SK-N-SH (cell line): Measurements from ENCODE around the gene NTPCR. TPM values are rescaled to one million over a fixed set of nuclear protein-coding genes. Genes with fewer than 3 reads are reported as not detected.

ENCODE experiments used
- CTCF ChIA-PET: fragments of 300-600, 350-600 bp; formaldehyde crosslinking; extraction: SDS; loops from one replicate; lab custom pipeline; 2021; lab: Yijun Ruan, JAX
- POLR2A ChIA-PET: fragments of 350-600 bp; sonication (Branson Sonifier 250); formaldehyde crosslinking; extraction: SDS; loops from one replicate; lab custom pipeline; 2020; ENCODE audit warnings: antibody characterized with exemption, inconsistent platforms; lab: Yijun Ruan, JAX
- DNase-seq: peaks from one replicate; pipeline ENCODE4 v3.0.0; 2012
- H2AFZ ChIP-seq: fragments of 200-600 bp; sonication (generic); 2 replicates; pipeline ENCODE4 v1.8.1; 2016; ENCODE audit warnings: antibody characterized with exemption, mild to moderate bottlenecking, low read depth
- H3F3A ChIP-seq: fragments of 200-600 bp; sonication (generic); replicated peaks from 2 replicates; pipeline ENCODE3; 2016; ENCODE audit warnings: antibody characterized with exemption, mild to moderate bottlenecking; ENCODE audit not compliant: insufficient read depth
- H3K27ac ChIP-seq, 2 experiments: fragments of 200-500 bp in 1 of 2; fragments of 200-600 bp in 1 of 2; sonication (Bioruptor generic) in 1 of 2; sonication (generic), shearing (Covaris generic) in 1 of 2; 2 replicates each; pipeline versions ENCODE4 v1.5.1 to v1.6.1; 2014 to 2016; ENCODE audit warnings: low read depth in 2 of 2, inconsistent platforms in 1 of 2, low read length in 1 of 2, mild to moderate bottlenecking in 1 of 2, mixed read lengths in 1 of 2
- H3K27me3 ChIP-seq: fragments of 200-600 bp; sonication (generic), shearing (Covaris generic); 2 replicates; pipeline ENCODE4 v1.6.1; 2016; ENCODE audit warnings: mixed run types; ENCODE audit not compliant: insufficient read depth
- H3K36me3 ChIP-seq, 2 experiments: fragments of 200-500 bp in 1 of 2; fragments of 200-600 bp in 1 of 2; sonication (Bioruptor generic) in 1 of 2; sonication (generic) in 1 of 2; replicated peaks in 1 of 2; 2 replicates each; pipeline versions ENCODE3 to v1.5.1; 2014 to 2016; ENCODE audit warnings: low read length in 1 of 2, mild to moderate bottlenecking in 1 of 2; ENCODE audit not compliant: insufficient read depth in 2 of 2, control insufficient read depth in 1 of 2
- H3K4me1 ChIP-seq, 2 experiments: fragments of 200-500 bp in 1 of 2; fragments of 200-600 bp in 1 of 2; sonication (Bioruptor generic) in 1 of 2; sonication (generic), shearing (Covaris generic) in 1 of 2; 2 replicates each; pipeline versions ENCODE4 v1.5.1 to v1.6.1; 2014 to 2016; ENCODE audit warnings: low read depth in 1 of 2, low read length in 1 of 2, mixed run types in 1 of 2; ENCODE audit not compliant: insufficient read depth in 2 of 2, control insufficient read depth in 1 of 2
- H3K4me2 ChIP-seq: fragments of 200-600 bp; sonication (generic), shearing (Covaris generic); 2 replicates; pipeline ENCODE4 v1.6.1; 2017; ENCODE audit warnings: mixed run types
- H3K4me3 ChIP-seq, 2 experiments: fragments of 200-500 bp in 1 of 2; fragments of 200-600 bp in 1 of 2; sonication (Bioruptor generic) in 1 of 2; sonication (generic), shearing (Covaris generic) in 1 of 2; 2 replicates each; pipeline versions ENCODE4 v1.5.1 to v1.8.1; 2014 to 2016; ENCODE audit warnings: low read depth in 2 of 2, inconsistent platforms in 1 of 2, low read length in 1 of 2, mild to moderate bottlenecking in 1 of 2, mixed read lengths in 1 of 2, moderate library complexity in 1 of 2
- H3K79me2 ChIP-seq: fragments of 200-600 bp; sonication (generic); 2 replicates; pipeline ENCODE4 v1.8.1; 2017; ENCODE audit warnings: mild to moderate bottlenecking; ENCODE audit not compliant: insufficient read depth
- H3K9ac ChIP-seq: fragments of 200-600 bp; sonication (generic); 2 replicates; pipeline ENCODE4 v1.6.1; 2017; ENCODE audit warnings: mixed run types
- H3K9me2 ChIP-seq: fragments of 200-600 bp; sonication (generic); 2 replicates; pipeline ENCODE4 v1.6.1; 2017; ENCODE audit warnings: mixed run types
- H3K9me3 ChIP-seq: fragments of 200-600 bp; sonication (generic); 2 replicates; pipeline ENCODE4 v1.6.1; 2017; ENCODE audit warnings: mixed run types, mild to moderate bottlenecking, moderate library complexity
- H4K20me1 ChIP-seq: fragments of 200-600 bp; sonication (generic); 2 replicates; pipeline ENCODE4 v1.6.1; 2017; ENCODE audit warnings: mild to moderate bottlenecking, mixed run types; ENCODE audit not compliant: insufficient read depth
- ELF1 ChIP-seq: IDR thresholded peaks from 2 replicates; pipeline ENCODE4 v1.4.0; 2012
- EZH2phosphoT487 ChIP-seq: fragments of 200-600 bp; sonication (generic); IDR thresholded peaks from 2 replicates; pipeline ENCODE4 v1.6.1; 2017; ENCODE audit warnings: low read depth, mixed run types, mild to moderate bottlenecking, antibody characterized with exemption, moderate library complexity, borderline replicate concordance
- FOSL2 ChIP-seq: IDR thresholded peaks from 2 replicates; pipeline ENCODE4 v1.4.0; 2012; ENCODE audit warnings: low read depth, mild to moderate bottlenecking, moderate library complexity, borderline replicate concordance
- FOXJ3 ChIP-seq: sonication (generic); formaldehyde crosslinking; IDR thresholded peaks from 2 replicates; pipeline ENCODE4 v1.5.1; 2020; ENCODE audit warnings: mild to moderate bottlenecking, missing genetic modification reagents
- FOXM1 ChIP-seq: IDR thresholded peaks from 2 replicates; pipeline ENCODE4 v1.4.0; 2012; ENCODE audit warnings: low read depth, mild to moderate bottlenecking
- GATA2 ChIP-seq: sonication (generic); formaldehyde crosslinking; IDR thresholded peaks from 2 replicates; pipeline ENCODE4 v1.5.0; 2020; ENCODE audit warnings: mild to moderate bottlenecking, missing genetic modification reagents
- JUND ChIP-seq: IDR thresholded peaks from 2 replicates; pipeline ENCODE4 v1.4.0; 2012
- MEF2A ChIP-seq: IDR thresholded peaks from 2 replicates; pipeline ENCODE4 v1.4.0; 2012; ENCODE audit warnings: low read depth, borderline replicate concordance
- NFIC ChIP-seq: IDR thresholded peaks from 2 replicates; pipeline ENCODE4 v1.4.0; 2012; ENCODE audit warnings: borderline replicate concordance
- NRF1 ChIP-seq: IDR thresholded peaks from 2 replicates; pipeline ENCODE4 v1.6.1; 2012; ENCODE audit warnings: low read depth, mild to moderate bottlenecking, low read length
- POLR2AphosphoS5 ChIP-seq: IDR thresholded peaks from 2 replicates; pipeline ENCODE4 v1.6.1; 2012; ENCODE audit warnings: low read depth, low read length
- RCOR1 ChIP-seq: fragments of 150-350 bp; IDR thresholded peaks from 2 replicates; pipeline ENCODE4 v1.6.1; 2017; ENCODE audit warnings: antibody characterized with exemption, low read length
- RXRA ChIP-seq: IDR thresholded peaks from 2 replicates; pipeline ENCODE4 v1.4.0; 2012; ENCODE audit warnings: low read depth, mild to moderate bottlenecking, borderline replicate concordance
- SIN3A ChIP-seq: IDR thresholded peaks from 2 replicates; pipeline ENCODE4 v1.6.1; 2012; ENCODE audit warnings: low read depth, mild to moderate bottlenecking, low read length, moderate library complexity, borderline replicate concordance
- SMC3 ChIP-seq: IDR thresholded peaks from 2 replicates; pipeline ENCODE4 v1.6.1; 2012; ENCODE audit warnings: low read depth, low read length, improper control_type of control experiment
- TAF1 ChIP-seq: IDR thresholded peaks from 2 replicates; pipeline ENCODE4 v1.6.1; 2012; ENCODE audit warnings: low read depth, mild to moderate bottlenecking, low read length, moderate library complexity, borderline replicate concordance
- YY1 ChIP-seq: IDR thresholded peaks from 2 replicates; pipeline ENCODE4 v1.4.0; 2012; ENCODE audit warnings: low read depth, mild to moderate bottlenecking
- WGBS: methylation state at CpG from one replicate; pipeline ENCODE4 v1.1.6; 2017; ENCODE audit warnings: low lambda C conversion rate; 5-methylcytosine and 5-hydroxymethylcytosine counted together
- polyA plus RNA-seq, 3 experiments: library from polyadenylated mRNA; depleted of rRNA; stranded (reverse); fragments of >200 nt; gene quantifications; 2 replicates each; pipeline ENCODE4 v1.2.3, GENCODE V29; 2012
- TF ChIP-seq, protein P1 (sequence below): IDR thresholded peaks from 2 replicates; pipeline ENCODE4 v1.4.0; 2012; ENCODE audit warnings: low read depth, borderline replicate concordance
- TF ChIP-seq, protein P2 (sequence below): IDR thresholded peaks from 2 replicates; pipeline ENCODE4 v1.6.1; 2012; ENCODE audit warnings: mild to moderate bottlenecking, low read depth, low read length, moderate library complexity
- TF ChIP-seq, protein P3 (sequence below): fragments of 150-350 bp; IDR thresholded peaks from 2 replicates; pipeline ENCODE4 v1.6.1; 2017; ENCODE audit warnings: antibody characterized with exemption, low read length, low read depth, borderline replicate concordance

The NTPCR gene
- polyA plus RNA-seq, 1 of the 3 experiments (the other 2 are of a cell fraction) = 20.8 TPM

GRCh38 chr1:232927830-232928505, 22.4 kb upstream of the NTPCR start:
- ChIA-PET CTCF (interaction anchor here (0.9 kb wide), 1 partner anchor 9 kb away, joined by 3 read pairs; no protein-coding TSS in a partner anchor), POLR2A (no interaction called here)
- TF ChIP-seq GATA2 (CRISPR knock-in tag) = no peak
- TF ChIP-seq SMC3 = no peak
- no peak for TF ChIP-seq FOXJ3 (CRISPR knock-in tag)
- TF ChIP-seq, protein P1, sequence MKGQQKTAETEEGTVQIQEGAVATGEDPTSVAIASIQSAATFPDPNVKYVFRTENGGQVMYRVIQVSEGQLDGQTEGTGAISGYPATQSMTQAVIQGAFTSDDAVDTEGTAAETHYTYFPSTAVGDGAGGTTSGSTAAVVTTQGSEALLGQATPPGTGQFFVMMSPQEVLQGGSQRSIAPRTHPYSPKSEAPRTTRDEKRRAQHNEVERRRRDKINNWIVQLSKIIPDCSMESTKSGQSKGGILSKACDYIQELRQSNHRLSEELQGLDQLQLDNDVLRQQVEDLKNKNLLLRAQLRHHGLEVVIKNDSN = no peak
- no peak for TF ChIP-seq MEF2A
- Histone ChIP-seq H3K36me3 (no peaks in the 10 kb centered on the region), H4K20me1 (no peaks in the 10 kb centered on the region), H3K9ac (no peak overlapping the region), H3K9me2 (no peaks in the 10 kb centered on the region), H3K27ac (no peak overlapping the region), H3K4me1 (no peaks in the 10 kb centered on the region), H2AFZ (no peak overlapping the region), H3K4me3 (no peak overlapping the region), H3F3A (no peaks in the 10 kb centered on the region), H3K79me2 (no peaks in the 10 kb centered on the region), H3K4me2 (no peak overlapping the region), H3K9me3 (no peaks in the 10 kb centered on the region), H3K27me3 (no peaks in the 10 kb centered on the region)
- DNase-seq = no peak
- 59% methylated on average over 4 of the region's 4 CpGs for WGBS

DNA sequence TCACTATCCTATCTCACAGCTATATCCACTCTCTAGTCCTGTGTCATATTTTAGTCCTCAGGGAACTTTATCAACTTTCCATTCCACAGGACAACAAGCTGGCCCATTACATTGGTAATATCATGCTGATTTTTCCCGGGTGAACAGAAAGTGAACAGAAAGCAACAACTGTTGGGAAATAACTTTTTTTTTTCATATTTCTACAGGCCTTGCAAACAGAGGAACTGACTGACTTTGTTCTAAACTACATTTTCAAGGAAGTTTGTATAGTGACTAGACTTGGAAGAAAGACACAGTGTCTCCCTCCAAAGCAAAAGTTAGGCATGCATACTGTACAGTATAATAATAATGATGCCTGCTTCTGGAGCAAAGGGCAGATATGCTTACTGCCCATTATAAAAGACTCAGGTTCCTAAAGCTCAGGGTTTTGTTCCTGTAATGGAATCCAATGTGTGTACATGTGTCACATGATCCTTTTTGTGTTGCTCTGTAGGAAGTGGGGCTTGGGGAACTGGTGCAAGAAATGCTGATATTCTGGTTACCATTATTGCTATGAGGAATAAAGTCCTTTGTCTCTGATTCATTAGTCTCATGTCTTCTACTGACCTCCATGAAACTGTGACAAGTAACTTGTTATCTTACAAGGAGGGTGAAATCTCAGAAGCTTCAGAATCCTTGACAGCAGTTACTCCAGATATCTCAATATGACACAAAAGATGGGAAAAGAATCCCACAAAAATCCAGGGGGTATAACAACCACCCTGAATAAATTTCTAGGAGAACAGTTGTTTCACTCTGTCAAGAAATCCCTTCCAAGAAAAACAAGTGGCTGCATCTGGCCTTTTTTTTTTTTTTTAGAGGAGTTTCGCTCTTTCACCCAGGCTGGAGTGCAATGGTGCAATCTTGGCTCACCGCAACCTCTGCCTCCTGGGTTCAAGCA, 17.7 kb upstream of the NTPCR start:
- H3K9me2 ChIP-seq = no peaks in the 10 kb centered on the region
- H3K4me2 ChIP-seq = no peak overlapping the region
- POLR2A ChIA-PET = no interaction called here
- WGBS = 61% methylated on average over 3 of the region's 3 CpGs
- no peak for TF ChIP-seq YY1
- TF ChIP-seq ELF1 = no peak
- TF ChIP-seq SIN3A = no peak
- TF ChIP-seq JUND = no peak
- TF ChIP-seq FOSL2 = no peak
- no peak for TF ChIP-seq NFIC
- no peak for TF ChIP-seq RXRA
- TF ChIP-seq, protein P1 = no peak
- no peak for TF ChIP-seq TAF1
- TF ChIP-seq NRF1 = no peak
- TF ChIP-seq POLR2AphosphoS5 = no peak
- TF ChIP-seq, protein P2, sequence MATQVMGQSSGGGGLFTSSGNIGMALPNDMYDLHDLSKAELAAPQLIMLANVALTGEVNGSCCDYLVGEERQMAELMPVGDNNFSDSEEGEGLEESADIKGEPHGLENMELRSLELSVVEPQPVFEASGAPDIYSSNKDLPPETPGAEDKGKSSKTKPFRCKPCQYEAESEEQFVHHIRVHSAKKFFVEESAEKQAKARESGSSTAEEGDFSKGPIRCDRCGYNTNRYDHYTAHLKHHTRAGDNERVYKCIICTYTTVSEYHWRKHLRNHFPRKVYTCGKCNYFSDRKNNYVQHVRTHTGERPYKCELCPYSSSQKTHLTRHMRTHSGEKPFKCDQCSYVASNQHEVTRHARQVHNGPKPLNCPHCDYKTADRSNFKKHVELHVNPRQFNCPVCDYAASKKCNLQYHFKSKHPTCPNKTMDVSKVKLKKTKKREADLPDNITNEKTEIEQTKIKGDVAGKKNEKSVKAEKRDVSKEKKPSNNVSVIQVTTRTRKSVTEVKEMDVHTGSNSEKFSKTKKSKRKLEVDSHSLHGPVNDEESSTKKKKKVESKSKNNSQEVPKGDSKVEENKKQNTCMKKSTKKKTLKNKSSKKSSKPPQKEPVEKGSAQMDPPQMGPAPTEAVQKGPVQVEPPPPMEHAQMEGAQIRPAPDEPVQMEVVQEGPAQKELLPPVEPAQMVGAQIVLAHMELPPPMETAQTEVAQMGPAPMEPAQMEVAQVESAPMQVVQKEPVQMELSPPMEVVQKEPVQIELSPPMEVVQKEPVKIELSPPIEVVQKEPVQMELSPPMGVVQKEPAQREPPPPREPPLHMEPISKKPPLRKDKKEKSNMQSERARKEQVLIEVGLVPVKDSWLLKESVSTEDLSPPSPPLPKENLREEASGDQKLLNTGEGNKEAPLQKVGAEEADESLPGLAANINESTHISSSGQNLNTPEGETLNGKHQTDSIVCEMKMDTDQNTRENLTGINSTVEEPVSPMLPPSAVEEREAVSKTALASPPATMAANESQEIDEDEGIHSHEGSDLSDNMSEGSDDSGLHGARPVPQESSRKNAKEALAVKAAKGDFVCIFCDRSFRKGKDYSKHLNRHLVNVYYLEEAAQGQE = no peak
- no peak for TF ChIP-seq EZH2phosphoT487
- no peak for TF ChIP-seq MEF2A
- TF ChIP-seq, protein P3, sequence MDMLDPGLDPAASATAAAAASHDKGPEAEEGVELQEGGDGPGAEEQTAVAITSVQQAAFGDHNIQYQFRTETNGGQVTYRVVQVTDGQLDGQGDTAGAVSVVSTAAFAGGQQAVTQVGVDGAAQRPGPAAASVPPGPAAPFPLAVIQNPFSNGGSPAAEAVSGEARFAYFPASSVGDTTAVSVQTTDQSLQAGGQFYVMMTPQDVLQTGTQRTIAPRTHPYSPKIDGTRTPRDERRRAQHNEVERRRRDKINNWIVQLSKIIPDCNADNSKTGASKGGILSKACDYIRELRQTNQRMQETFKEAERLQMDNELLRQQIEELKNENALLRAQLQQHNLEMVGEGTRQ = no peak
- no peak for TF ChIP-seq RCOR1
- TF ChIP-seq FOXM1 = no peak
- no peaks in the 10 kb centered on the region for H3K79me2 ChIP-seq
- no peaks in the 10 kb centered on the region for H3K36me3 ChIP-seq
- H3K27ac ChIP-seq = no peak overlapping the region
- no peak for DNase-seq
- H3K9ac ChIP-seq = no peak overlapping the region
- CTCF ChIA-PET = no interaction called here
- H3K4me1 ChIP-seq = peaks cover 0 to 2% of the 10 kb centered on the region in 2 experiments; a peak in 2 of 4 replicates
- H3K9me3 ChIP-seq = no peaks in the 10 kb centered on the region
- no peaks in the 10 kb centered on the region for H3F3A ChIP-seq
- no peak overlapping the region for H2AFZ ChIP-seq
- no peaks in the 10 kb centered on the region for H3K27me3 ChIP-seq
- H3K4me3 ChIP-seq = no peak overlapping the region
- no peaks in the 10 kb centered on the region for H4K20me1 ChIP-seq
